Islet of Langerhans (tissue), 1 donor: ENCODE results near the gene CHST11.
"Not testable (repeated sequence)": the region's sequence is repeated elsewhere in the genome, so short reads cannot be mapped to it uniquely, and the experiment has no call there.

Source experiments
- FAIRE-seq: peaks from one replicate; lab custom pipeline; 2011; peaks lifted over from hg19 to GRCh38; lab: Jason Lieb, UNC

The CHST11 gene

DNA sequence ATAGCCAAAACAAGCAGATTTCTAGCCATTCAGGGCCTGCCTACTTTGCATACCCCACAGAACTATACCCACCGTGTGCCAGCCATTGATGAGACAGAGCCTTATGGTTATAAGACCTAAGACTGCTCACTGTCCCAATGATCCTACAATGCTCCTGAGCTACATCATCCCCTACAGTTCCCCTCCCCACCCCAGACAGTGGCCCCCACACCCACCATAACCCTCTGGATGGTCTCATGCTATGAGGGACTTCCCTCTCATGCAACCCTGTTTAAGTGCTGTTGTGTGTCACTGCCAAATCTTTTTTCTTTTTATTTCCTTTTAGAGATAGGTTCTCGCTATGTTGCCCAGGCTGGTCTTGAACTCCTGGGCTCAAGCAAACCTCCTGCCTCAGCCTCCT, 75.9 kb downstream of the CHST11 start:
- no peak for FAIRE-seq

DNA sequence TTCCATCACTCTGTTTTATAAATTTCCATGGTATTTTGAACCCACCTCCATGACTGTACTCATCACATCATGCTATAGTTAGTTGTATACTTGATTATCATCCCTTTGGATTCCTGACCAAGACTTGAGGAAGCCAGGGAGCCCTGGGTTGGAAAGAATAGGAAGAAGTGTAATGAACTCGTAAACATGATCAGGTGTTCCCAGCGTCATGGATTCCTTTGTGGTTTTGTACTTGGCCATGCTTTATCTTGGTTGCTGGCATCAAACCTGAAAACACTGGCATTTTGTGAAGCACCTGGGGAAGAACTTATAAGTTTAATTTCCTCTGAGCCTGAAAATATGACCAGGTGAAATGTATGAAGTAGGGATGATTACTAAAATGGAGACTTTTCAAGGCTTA, 76.4 kb downstream of the CHST11 start:
- no peak for FAIRE-seq

DNA sequence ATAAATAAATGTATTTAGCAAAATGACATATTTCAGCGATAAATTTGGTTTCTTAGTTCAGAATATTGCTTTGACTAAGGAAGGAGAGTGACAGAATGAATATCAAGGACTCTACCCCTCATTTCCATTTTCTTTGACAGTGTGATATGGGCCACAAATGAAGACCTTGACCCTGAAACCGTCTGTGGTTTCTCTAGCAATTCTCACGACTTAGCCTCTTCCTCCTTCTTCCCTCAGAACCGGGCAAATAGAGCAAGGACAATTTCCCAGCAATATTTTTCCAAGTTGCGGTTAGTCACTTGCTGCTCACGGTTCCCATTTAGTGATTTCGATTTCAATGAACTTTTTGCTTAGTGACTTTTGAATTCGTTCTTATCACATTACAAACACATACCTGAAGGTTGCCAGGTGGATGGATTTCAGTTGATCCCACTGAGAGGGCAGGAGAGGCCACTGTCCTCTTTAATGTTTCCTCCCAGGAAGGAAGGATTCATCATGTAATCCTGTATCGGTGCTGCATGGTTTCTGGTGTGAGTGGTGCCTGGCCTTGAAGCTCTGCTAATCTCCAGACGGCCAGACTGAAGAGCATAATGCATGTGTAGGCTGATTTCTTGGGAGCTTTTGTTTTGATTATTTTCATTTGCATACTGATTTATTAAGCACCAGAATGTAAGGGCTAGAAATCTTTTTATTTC, 77.6 kb downstream of the CHST11 start:
- no peak for FAIRE-seq

DNA sequence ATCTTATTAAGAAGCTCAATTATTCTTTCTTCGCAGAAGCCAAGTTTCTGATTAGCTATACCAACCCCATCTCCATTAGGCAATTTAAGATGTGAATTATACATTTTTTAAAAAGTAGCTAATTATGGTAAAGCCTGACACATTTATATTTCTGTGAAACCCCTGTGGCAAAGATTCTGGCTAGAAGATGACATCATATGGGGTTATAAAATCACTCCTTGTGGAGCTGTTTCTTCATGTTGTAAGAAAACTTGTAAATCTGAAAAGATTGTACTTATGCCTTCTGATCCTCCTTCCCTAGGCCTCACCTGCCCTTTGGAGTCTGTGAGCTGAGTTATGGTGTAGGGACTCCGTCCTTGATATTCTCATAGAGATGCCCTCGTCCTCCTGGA, 78.1 kb downstream of the CHST11 start:
- no peak for FAIRE-seq

DNA sequence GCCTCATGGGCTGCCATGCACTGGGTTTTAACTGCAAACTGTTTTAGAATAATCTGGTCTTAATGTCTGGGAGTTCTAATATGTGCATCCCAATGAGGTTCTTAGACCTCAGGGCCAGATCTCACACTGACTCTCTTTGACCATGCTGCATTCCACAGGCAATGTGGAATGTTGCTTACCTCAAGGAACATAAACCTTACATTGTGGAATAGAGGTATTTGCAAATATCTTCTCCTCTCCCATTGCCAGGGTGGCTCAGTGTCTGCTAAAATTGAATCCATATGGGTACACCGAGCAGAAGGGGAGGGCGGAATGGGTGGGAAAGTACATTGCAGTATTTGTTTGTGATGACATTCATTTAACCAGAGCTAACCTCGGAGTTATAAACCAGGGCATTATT, 78.6 kb downstream of the CHST11 start:
- no peak for FAIRE-seq

DNA sequence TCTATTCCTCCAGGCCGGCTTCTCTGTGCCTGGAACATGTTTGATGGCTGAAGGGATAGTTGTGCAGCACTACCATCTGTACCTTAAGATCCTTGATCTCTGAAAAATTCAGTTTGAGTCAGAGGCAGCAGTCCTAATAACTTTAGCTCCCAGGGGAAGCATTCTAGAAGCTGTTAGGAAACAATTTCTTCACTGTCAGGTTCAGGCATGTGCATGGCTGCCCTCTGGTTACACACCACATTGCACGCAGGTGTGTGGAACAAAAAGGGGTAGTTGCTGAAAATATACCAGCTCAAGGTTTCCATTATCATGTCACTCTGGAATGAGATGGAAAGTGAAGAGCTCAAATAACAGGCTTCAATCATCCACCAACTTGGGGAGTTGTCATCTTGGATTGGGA, 80.1 kb downstream of the CHST11 start:
- no peak for FAIRE-seq

DNA sequence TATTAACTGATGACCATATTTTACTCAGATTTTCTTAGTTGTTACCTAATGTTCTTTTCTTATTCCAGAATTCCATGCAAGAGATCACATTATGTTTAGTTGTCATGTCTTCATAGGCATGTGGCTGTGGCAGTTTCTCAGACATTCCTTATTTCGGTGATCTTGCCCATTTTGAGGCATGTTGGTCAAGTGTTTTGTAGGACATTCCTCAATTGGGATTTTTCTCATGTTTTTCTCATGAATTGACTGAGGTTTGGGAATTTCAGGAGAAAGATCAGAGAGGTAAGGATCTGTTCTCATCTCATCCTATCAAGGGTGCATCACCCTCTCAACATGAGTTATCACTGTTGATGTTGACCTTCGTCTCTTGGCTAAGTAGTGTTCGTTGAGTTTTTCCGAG, 81.3 kb downstream of the CHST11 start:
- FAIRE-seq: no peak

DNA sequence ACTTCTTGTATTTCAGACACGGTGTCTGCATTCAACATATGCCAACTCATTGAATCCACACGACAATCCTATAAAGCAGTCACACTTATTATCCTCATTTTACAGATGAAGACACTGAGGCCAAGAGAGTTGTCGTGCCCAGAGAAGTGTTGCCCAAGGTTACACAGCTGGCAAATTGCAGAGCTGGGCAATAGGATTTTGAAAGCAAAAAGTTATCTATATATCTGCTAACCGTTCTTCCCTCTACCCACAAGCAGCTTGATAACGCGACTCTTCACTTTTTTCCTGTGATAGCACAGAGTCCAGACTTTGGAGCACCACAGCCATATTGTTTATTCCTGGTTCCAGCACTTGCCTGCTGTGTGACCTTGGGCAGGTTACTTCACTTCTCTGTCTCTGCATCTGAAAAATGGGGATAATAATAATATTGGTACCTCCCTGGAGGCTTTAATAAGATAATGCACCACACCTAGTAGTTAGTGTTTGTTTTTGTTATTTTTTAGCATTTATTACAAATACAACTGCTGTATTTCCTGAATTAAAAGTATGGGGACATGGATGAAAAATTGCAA, 82.2 kb downstream of the CHST11 start:
- FAIRE-seq: no peak

DNA sequence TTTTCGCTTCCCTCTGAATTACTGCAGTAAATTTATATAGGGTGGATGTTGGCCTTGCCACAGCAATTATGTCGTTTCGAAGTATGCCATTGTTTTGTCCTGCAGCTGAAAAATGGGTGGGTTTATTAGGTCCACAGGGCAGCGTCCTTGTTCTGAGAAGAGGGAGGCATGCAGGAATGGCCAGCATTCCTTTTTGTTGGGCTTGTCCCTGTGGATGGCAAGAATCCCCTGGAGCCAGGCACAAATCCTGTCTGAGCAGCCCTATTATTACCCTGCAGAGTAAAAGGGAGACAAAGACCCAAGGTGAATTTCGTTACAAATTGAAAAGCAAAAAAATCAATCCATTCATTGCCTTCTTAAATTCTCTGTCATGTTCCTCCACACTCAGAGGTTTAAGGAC, 88.1 kb downstream of the CHST11 start:
- FAIRE-seq: no peak

DNA sequence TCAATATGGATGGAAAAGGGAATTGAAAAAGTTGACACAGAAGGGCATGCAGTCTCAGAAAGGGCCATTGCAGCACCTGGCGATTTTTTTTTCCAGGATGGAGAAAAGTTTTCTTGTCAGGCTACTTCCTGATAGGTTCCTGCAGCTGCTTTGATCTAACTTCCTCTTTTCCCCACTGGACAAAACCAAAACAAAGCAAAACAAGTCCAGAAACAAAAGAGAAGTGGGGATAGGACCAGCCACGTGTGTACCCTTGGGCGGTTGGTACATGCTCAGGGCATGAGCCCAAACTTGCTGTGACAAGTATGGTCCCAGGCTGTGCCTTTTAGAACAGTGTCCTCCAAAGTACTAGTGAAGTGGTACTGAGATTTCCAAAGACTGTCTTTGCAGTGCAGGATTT, 89.8 kb downstream of the CHST11 start:
- FAIRE-seq: no peak

DNA sequence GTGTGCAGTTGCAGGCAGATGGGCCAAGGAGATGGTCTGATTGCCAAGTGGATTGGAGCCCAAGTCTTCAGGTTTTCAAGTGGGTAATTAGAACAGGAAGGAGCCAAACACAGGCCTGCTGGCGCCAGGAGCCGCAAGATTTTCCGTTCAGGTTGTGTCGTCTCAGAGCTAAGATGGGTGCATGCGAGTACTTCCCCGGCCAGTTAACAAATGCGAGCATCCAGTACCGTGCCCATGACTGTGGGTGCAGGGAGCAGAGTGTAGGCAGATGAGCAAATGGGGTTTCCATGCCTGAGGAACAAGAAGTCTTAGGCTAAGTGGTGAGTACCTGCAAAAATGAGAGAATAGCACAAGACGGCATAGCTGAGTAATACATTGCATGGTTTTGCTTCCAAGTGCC, 90.5 kb downstream of the CHST11 start:
- no peak for FAIRE-seq

DNA sequence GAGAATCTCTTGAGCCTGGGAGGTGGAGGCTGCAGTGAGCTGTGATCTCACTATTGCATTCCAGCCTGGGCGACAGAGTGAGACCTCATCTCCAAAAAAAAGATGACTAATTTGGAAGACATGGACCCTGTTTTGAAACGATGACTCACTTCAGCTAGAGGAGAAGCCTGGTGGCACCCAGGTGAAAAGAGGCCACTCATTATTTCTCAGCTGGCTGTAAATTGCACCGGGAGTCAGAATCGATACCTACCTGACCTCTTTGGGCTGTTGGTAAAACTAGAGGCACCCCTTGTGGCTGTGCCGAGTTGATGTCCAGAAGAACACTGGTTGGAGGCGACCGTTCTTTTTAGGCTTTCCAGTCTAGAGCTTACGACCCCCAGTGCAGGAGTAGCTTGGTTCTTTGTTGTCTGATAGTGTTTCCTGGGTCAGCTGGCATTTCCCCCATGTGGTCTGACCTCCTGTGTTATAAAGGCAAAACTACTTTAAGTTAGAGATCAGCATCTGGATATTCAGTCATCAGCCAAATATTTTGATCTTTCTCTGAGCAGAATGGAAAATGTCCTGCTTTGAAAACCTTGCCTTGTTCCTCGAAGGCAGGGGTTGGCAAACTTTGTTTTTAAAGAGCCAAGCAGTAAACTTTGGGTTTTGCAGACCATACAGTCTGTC, 93.2 kb downstream of the CHST11 start:
- no peak for FAIRE-seq

DNA sequence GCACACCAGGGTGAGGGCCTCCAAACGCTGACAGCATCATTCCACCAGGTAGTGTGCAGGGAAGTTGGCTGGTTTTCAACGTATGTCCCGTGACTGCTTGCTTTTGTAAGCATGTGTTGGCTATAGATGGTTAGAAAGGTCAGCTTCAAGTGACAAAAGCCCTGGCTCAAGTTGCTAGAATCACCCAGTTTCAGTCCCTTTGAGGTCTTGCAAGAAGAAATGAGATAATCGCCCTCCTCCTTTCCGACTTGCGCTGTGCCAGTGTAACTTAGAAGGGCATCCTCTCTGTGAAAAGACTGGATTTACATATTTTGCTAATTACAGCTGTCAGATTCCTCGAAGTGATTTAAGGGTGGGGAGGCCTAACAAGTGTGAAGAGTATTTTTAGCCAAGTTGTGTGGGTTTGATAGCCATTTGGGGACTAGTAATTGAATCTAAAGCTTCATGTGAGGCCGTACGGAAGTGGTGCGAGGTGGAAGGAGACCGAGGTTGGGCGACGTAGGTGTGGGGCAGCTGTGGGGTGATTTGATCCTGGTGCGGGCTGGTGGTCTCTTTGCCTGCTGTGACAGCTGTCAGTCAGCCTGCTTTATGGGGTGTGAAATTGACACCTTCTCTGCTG, 94.7 kb downstream of the CHST11 start:
- FAIRE-seq: no peak

DNA sequence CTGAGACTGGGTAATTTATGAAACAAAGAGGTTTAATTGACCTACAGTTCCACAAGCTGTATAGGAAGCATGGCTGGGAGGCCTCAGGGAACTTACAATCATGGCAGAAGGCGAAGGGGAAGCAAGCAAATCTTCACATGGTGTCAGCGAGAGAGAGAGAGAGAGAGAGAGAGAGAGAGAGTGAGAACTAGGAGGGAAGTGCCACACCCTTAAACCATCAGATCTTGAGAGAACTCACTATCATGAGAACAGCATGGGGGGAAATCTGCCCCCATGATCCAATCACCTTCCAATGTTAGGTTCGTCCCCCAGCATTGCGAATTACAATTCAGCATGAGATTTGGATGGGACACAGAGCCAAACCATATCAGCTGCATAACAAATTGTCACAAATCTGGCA, 96.7 kb downstream of the CHST11 start:
- FAIRE-seq: no peak

DNA sequence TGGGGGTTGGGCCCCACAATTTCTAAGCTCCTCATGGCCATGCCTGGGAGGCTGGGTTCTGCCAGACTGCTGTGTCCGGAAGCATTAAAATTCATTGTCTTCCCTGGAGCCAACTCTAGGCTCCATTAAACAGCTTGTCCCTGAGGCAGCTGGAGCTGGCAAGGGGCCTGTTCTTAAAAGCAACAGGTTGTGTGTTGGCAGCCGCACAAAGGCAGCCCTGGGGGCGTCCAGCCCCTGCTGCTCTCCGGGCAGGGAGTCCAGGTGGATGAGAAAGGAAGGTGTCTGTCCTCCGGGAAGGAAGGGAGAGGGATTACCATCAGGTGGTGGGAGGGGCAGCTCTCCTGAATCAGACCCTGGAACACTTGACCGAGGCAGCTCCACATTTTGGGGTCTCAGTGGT, 98.9 kb downstream of the CHST11 start:
- no peak for FAIRE-seq

DNA sequence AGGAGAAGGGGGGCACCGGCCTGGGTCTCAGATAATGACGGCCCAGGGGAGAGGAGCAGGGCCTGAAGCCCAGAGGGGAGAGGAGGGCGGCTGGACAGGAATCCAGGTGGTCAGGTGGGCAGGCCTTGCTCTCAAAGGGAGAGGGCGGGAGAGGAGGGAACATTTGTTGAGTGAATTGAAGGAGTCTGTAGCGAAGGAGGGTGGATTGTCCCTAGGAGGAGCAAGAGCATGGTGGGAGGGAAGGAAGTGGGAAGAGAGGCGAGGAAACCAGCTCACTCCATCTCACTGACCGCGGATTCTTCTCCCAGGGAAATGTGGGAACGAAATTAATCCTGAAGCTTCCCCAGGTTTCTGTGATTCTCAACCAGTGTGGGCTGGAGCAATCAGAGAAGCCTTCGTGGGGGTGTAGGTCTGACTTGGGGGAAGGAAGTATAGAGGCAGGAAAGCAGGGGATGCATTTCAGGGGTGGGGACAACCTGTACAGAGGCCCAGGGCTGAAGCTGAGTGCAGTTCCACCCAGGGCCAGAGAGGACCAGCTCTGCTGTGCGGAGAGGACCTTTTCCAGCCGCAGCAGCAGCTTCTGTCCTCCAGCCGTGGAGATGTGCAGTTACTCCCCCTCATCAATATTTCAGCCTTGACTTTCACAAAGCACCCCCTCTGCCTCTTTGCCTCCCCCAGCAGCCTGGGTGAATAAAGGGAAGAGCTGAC, 100.9 kb downstream of the CHST11 start:
- FAIRE-seq: no peak

DNA sequence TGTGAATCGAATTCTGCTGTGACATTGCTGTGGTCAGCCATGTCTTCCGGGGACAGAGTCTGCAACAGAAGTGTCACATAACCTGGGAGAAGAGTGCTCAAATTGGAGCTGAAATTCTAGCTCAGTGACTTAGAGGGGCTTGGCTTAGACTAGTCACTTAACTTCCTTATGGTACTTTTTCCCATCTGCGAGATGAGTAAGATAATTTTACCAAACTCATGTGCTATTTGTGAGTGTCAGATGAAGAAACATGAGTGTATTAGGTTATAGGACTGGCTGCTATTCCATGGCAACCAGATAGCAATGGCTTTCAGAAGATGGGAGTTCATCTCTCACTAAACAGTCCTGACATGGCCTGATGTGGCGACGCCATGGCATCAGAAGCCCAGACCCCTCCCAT, 104.1 kb downstream of the CHST11 start:
- no peak for FAIRE-seq

DNA sequence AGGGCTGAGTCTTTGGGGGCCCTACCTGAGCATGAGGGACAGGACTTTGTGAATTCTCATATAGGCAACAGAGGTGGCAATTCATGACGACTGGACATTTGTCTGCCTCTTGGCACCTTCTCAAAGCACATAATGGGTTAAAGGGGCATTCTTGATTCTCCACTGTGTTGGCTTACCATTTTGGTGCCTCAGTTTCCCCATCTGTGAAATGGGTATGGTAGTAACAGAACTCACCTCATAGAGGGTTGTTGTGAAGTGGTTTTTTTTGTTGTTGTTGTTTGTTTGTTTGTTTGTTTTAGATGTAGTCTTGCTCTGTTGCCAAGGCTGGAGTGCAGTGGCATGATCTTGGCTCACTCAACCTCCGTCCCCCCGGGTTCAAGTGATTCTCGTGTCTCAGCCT, 106.0 kb downstream of the CHST11 start:
- FAIRE-seq: no peak

DNA sequence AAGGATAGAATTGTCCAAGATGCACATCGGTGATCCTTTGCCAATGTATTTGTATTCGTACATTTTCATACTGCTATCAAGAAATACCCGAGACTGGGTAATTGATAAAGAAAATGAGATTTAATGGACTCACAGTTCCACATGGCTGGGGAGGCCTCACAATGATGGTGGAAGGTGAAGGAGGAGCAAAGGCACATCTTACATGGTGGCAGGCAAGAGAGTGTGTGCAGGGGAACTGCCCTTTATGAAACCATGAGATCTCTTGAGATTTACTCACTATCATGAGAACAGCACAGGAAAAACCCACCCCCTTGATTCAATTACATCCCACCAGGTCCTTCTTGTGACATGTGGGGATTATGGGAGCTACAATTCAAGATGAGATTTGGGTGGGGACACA, 107.9 kb downstream of the CHST11 start:
- not testable (repeated sequence) for FAIRE-seq

DNA sequence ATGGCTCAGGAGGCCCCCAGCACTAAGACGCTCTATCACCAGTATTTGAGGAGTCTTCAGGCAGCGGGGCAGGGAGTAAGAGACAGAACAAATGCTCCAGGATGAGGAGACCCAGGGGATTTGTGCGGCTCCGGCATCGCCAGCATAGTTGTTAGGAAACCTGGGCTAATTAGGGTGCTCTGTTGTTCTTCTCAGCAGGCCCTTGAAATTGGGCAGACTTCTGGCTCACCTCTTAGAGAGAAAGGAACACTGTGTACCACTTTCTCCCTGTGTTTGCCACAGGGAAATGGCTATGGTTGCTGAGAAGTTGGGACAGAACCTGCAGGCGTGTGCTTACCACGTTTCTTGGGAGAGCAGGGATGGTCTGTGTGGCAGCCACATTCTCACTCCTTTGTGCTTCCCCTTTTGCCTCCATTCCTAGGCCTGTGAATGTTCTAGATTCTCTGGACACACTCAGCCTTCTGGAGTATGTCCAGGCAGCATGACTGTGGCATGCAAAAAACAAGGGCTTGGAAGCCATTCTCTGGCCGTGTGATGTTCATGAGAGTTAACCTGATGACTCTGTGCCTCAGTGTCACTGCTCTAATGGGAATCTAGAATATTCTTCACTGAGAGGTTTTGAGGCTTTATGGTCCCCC, 109.0 kb downstream of the CHST11 start:
- FAIRE-seq: no peak

DNA sequence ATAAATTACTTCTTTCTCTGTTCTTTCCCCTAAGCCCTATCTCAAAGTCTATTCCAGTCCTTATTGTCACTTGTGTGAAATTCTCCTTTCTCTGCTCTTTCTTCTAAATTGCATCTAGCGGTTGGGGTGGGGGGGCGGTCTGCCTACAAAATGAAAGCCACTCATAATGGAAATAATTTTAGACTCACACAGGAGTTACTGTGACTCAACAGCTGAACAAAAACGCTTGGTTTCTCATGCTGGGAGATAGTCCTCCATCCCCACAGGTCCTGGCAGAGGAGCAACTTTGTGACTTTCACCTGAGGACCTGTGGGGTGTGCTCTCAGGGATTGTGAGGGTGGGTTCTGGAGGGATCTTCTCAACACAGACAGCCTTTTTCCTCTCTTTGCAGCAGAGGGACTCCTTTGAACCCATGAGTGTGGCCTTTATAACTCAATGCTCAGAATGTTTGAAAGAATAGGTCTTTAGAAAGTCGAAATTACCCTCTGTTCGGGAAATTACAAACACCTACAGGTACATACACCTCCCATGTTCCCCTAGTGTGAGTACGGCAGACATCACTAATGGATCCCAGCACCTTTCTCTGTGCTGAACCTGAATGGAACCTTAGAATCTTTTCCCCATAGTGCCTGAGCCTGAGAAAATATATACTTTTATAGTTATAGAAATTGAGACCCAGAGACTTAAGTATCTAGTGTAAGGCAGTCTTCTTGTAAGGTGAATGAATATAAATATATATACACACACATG, 109.7 kb downstream of the CHST11 start:
- FAIRE-seq: no peak
